Peyer's patch (tissue), 4 donors: ENCODE data around the gene MYD88.

Experiments
- POLR2A ChIP-seq, 2 donors: fragments of 450-650 bp; IDR thresholded peaks; one replicate each; pipeline ENCODE4 v1.5.1; 2017; ENCODE audit warnings: antibody characterized with exemption in 2 of 2, mild to moderate bottlenecking in 2 of 2, moderate library complexity in 2 of 2
- TF ChIP-seq, protein P1 (sequence below), 6 experiments: fragments of 450-650 bp in 4 of 6; fragments of 200-600 bp in 2 of 6; sonication (generic) in 1 of 6; IDR thresholded peaks; one replicate each; pipeline ENCODE4 v1.5.1; 2017 to 2019; ENCODE audit warnings: antibody characterized with exemption in 6 of 6, mild to moderate bottlenecking in 3 of 6, moderate library complexity in 1 of 6

GRCh38 chr3:38148311-38148882, 9.9 kb downstream of the MYD88 start:
- TF ChIP-seq, protein P1, sequence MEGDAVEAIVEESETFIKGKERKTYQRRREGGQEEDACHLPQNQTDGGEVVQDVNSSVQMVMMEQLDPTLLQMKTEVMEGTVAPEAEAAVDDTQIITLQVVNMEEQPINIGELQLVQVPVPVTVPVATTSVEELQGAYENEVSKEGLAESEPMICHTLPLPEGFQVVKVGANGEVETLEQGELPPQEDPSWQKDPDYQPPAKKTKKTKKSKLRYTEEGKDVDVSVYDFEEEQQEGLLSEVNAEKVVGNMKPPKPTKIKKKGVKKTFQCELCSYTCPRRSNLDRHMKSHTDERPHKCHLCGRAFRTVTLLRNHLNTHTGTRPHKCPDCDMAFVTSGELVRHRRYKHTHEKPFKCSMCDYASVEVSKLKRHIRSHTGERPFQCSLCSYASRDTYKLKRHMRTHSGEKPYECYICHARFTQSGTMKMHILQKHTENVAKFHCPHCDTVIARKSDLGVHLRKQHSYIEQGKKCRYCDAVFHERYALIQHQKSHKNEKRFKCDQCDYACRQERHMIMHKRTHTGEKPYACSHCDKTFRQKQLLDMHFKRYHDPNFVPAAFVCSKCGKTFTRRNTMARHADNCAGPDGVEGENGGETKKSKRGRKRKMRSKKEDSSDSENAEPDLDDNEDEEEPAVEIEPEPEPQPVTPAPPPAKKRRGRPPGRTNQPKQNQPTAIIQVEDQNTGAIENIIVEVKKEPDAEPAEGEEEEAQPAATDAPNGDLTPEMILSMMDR (IDR thresholded peaks at IDR 0.05): no peak
- TF ChIP-seq POLR2A (IDR thresholded peaks at IDR 0.05): no peak
